Nephron (organoid): Measurements from ENCODE around the gene ZFP1.
"Not testable (repeated sequence)": the region's sequence is repeated elsewhere in the genome, so short reads cannot be mapped to it uniquely, and the experiment has no call there.

ENCODE experiments used
- H3K27ac Mint-ChIP-seq, 3 experiments: 2 replicates each; pipeline ENCODE4 v1.8.0; 2020; ENCODE audit warnings: mixed read lengths in 3 of 3, mild to moderate bottlenecking in 2 of 3, moderate library complexity in 1 of 3
- H3K27me3 Mint-ChIP-seq: 2 replicates; pipeline ENCODE4 v1.8.0; 2021; ENCODE audit warnings: low read depth, mild to moderate bottlenecking, moderate library complexity, mixed read lengths
- H3K36me3 Mint-ChIP-seq: 2 replicates; pipeline ENCODE4 v1.8.0; 2020; ENCODE audit warnings: low read depth, mixed read lengths
- H3K4me1 Mint-ChIP-seq: 2 replicates; pipeline ENCODE4 v1.8.0; 2020; ENCODE audit warnings: mixed read lengths
- H3K4me3 Mint-ChIP-seq, 3 experiments: 2 replicates each; pipeline ENCODE4 v1.8.0; 2020; ENCODE audit warnings: mild to moderate bottlenecking in 3 of 3, mixed read lengths in 3 of 3, moderate library complexity in 2 of 3
- H3K9me3 Mint-ChIP-seq: 2 replicates; pipeline ENCODE4 v1.8.0; 2020; ENCODE audit warnings: mixed read lengths
- CTCF ChIP-seq, 3 experiments: fragments of 200-600 bp; sonication (generic); IDR thresholded peaks; one replicate each; pipeline ENCODE4 v1.5.0; 2021; ENCODE audit warnings: antibody characterized with exemption in 3 of 3; ENCODE audit not compliant: unreplicated experiment in 3 of 3

The ZFP1 gene

GRCh38 chr16:75202069-75202590, 53.8 kb downstream of the ZFP1 start:
- no peaks in the 10 kb centered on the region for H3K4me1 Mint-ChIP-seq
- no peaks in the 10 kb centered on the region for H3K36me3 Mint-ChIP-seq
- H3K27ac Mint-ChIP-seq = no peak overlapping the region
- H3K27me3 Mint-ChIP-seq = peaks cover 4% of the 10 kb centered on the region
- H3K9me3 Mint-ChIP-seq = no peaks in the 10 kb centered on the region
- no peak overlapping the region for H3K4me3 Mint-ChIP-seq
- no peak for TF ChIP-seq CTCF (IDR thresholded peaks at IDR 0.05; ENCODE audit: unreplicated experiment in 3 of 3)

- H3K36me3 Mint-ChIP-seq = no peaks in the 10 kb centered on the region
- H3K27ac Mint-ChIP-seq = no peak overlapping the region
- no peaks in the 10 kb centered on the region for H3K4me1 Mint-ChIP-seq
- H3K9me3 Mint-ChIP-seq = no peaks in the 10 kb centered on the region
- TF ChIP-seq CTCF (IDR thresholded peaks at IDR 0.05; ENCODE audit: unreplicated experiment in 3 of 3) = no peak
- H3K27me3 Mint-ChIP-seq = peaks cover 2% of the 10 kb centered on the region
- no peak overlapping the region for H3K4me3 Mint-ChIP-seq
Observed at GRCh38 chr16:75203096-75203495, 54.8 kb downstream of the ZFP1 start.

GRCh38 chr16:75203667-75204409, 55.5 kb downstream of the ZFP1 start:
- TF ChIP-seq CTCF (IDR thresholded peaks at IDR 0.05; ENCODE audit: unreplicated experiment in 3 of 3) = no peak
- Mint-ChIP-seq H3K36me3 (no peaks in the 10 kb centered on the region), H3K27ac (no peak overlapping the region)

GRCh38 chr16:75204410-75204758, 56.1 kb downstream of the ZFP1 start:
- H3K27ac Mint-ChIP-seq = no peak overlapping the region
- no peaks in the 10 kb centered on the region for H3K9me3 Mint-ChIP-seq
- no peaks in the 10 kb centered on the region for H3K27me3 Mint-ChIP-seq
- no peak for TF ChIP-seq CTCF (IDR thresholded peaks at IDR 0.05; ENCODE audit: unreplicated experiment in 3 of 3)
- peaks cover 6% of the 10 kb centered on the region for H3K4me1 Mint-ChIP-seq
- H3K36me3 Mint-ChIP-seq = no peaks in the 10 kb centered on the region
- no peak overlapping the region for H3K4me3 Mint-ChIP-seq

More at GRCh38 chr16:75203667-75204409, 55.5 kb downstream of the ZFP1 start:
- no peak overlapping the region for H3K4me3 Mint-ChIP-seq
- peaks cover 6% of the 10 kb centered on the region for H3K4me1 Mint-ChIP-seq
- H3K27me3 Mint-ChIP-seq = no peaks in the 10 kb centered on the region
- H3K9me3 Mint-ChIP-seq = no peaks in the 10 kb centered on the region

- not testable (repeated sequence) for H3K4me3 Mint-ChIP-seq, H3K4me1 Mint-ChIP-seq, H3K27me3 Mint-ChIP-seq, H3K36me3 Mint-ChIP-seq, H3K27ac Mint-ChIP-seq, H3K9me3 Mint-ChIP-seq
Observed at GRCh38 chr16:75204905-75205304, 56.6 kb downstream of the ZFP1 start.

GRCh38 chr16:75205438-75205837, 57.1 kb downstream of the ZFP1 start:
- not testable (repeated sequence) for H3K4me1 Mint-ChIP-seq, H3K9me3 Mint-ChIP-seq, H3K4me3 Mint-ChIP-seq, H3K27me3 Mint-ChIP-seq, H3K27ac Mint-ChIP-seq, H3K36me3 Mint-ChIP-seq

GRCh38 chr16:75205961-75206748, 57.8 kb downstream of the ZFP1 start:
- not testable (repeated sequence) for H3K4me1 Mint-ChIP-seq, H3K27ac Mint-ChIP-seq, H3K27me3 Mint-ChIP-seq, H3K9me3 Mint-ChIP-seq, H3K4me3 Mint-ChIP-seq, H3K36me3 Mint-ChIP-seq
